Measurements from ENCODE around the gene VPS25.

The VPS25 gene

GRCh38 chr17:42819939-42820535, 46.8 kb downstream of the VPS25 start:
- no peak overlapping the region for H3K4me3 ChIP-seq (replicated peaks; ENCODE audit: low read depth, low read length)
- peak; percentile 70 for DNase-seq (ENCODE audit: low read depth)
- peak; percentile 82 for TF ChIP-seq CTCF (IDR thresholded peaks at IDR 0.05; ENCODE audit: low read length, missing control alignments)

GRCh38 chr17:42821176-42821575, 47.9 kb downstream of the VPS25 start:
- no peak overlapping the region for H3K4me3 ChIP-seq (replicated peaks; ENCODE audit: low read depth, low read length)
- no peak for DNase-seq (ENCODE audit: low read depth)
- TF ChIP-seq CTCF (IDR thresholded peaks at IDR 0.05; ENCODE audit: low read length, missing control alignments): no peak

GRCh38 chr17:42827472-42827871, 54.2 kb downstream of the VPS25 start:
- no peak for DNase-seq (ENCODE audit: low read depth)
- no peak overlapping the region for H3K4me3 ChIP-seq (replicated peaks; ENCODE audit: low read depth, low read length)
- no peak for TF ChIP-seq CTCF (IDR thresholded peaks at IDR 0.05; ENCODE audit: low read length, missing control alignments)

Data from fibroblast of pulmonary artery (primary cell).